GM08714 (cell line): ENCODE data around the gene ZFAND3.
"Not testable (repeated sequence)": the region's sequence is repeated elsewhere in the genome, so short reads cannot be mapped to it uniquely, and the experiment has no call there.

Source experiments
- H3K4me3 ChIP-seq: fragments of 200-500 bp; sonication (Bioruptor generic); 2 replicates; pipeline ENCODE4 v1.5.1; 2014; ENCODE audit warnings: mild to moderate bottlenecking, low read length, inconsistent platforms
- ZNF274 ChIP-seq: IDR thresholded peaks from 2 replicates; pipeline ENCODE4 v1.6.1; 2012; ENCODE audit warnings: mild to moderate bottlenecking, low read depth, low read length

The ZFAND3 gene

GRCh38 chr6:37930288-37930971, 110.9 kb downstream of the ZFAND3 start:
- no peak overlapping the region for H3K4me3 ChIP-seq
- TF ChIP-seq ZNF274 = no peak

DNA sequence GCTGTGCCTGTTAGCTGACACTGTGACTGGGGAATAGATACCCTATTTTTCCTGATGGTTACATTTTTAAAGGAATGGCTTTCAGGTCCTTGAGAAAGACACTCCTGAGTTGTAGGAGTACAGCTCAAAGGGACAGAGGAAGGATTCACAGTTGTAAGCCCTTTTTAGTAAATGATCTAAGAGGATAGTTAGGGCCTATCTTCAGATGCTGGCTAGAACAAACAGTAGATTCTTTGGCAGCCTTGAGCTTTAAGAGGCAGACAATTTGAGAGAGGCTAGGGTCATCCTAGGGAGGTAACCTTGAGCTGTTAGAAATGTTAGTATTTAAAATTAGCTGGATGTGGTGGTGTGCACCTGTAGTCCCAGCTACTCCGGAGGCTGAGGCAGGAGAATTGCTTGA, 111.5 kb downstream of the ZFAND3 start:
- H3K4me3 ChIP-seq = no peak overlapping the region
- no peak for TF ChIP-seq ZNF274

GRCh38 chr6:37934276-37934675, 114.7 kb downstream of the ZFAND3 start:
- no peak for TF ChIP-seq ZNF274
- no peak overlapping the region for H3K4me3 ChIP-seq

DNA sequence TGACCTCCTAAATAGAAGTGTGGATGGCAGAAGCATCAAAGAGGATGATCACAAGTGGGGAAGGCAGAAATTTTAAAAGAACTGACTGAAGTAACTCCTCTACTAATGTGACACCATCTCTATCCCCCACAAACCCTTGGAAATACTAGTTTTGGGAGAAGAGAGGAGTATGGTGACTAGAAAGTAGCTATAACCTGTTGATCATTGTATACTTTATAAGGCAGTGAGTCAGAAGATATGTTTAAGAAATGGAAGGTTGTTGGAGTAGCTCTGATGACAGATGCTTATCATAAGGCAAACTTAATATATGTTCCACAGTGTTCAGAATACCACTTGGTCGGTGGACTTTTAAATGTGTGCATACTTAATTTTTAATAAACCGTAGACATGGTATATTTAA, 116.6 kb downstream of the ZFAND3 start:
- no peak overlapping the region for H3K4me3 ChIP-seq
- TF ChIP-seq ZNF274 = no peak

- TF ChIP-seq ZNF274 = no peak
- no peak overlapping the region for H3K4me3 ChIP-seq
Observed at GRCh38 chr6:37936906-37937305, 117.4 kb downstream of the ZFAND3 start.

DNA sequence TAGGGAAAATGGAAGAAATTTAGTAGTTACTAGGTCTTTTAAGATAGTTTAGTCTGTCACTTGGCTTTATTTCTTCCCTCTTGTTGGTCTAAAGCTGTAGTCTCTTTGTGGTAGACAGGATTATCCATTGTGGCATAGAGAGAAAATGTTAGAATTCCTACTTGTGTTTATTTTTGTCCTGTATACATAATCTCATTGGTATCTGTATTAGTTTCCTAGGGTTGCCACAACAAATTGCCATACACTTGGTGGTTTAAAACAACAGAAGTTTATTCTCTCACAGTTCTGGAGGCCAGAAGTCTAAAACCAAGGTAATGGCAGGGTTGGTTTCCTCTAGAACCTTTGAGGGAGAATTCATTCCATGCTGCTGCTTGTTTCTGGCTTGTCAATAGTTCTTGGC, 119.4 kb downstream of the ZFAND3 start:
- no peak overlapping the region for H3K4me3 ChIP-seq
- no peak for TF ChIP-seq ZNF274

DNA sequence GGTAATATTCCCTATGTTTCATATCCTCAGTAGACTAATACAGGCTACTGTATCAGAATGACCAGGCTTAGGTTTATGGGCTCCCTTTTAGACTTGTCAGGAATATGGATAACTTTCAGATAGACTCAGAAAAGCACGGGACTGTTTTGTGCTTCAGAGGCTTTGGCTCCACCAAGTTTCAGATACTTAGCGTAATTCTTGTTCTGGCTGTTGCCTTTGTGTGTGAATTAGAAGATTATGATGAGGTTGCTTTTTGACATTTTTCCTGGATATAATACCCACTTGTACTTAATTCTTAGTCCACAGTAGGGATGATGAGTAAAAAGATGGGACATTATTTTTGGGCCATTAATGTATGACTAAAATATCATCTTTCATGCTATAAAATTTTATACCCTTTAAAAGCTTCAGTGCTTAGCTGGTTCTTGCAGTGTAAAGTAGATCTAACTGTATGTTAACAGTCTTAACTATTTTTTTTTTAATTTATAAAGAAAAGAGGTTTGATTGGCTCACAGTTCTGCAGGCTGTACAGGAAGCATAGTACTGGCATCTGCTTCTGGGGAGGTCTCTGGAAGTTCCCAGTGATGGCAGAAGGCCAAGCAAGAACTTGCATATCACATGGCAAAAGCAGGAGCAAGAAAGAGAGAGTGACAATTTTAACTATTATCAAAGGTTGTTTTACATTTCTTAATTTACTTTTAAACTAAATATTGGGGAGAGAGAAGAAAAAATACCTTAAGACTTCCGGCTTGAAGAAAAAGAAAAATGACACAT, 120.7 kb downstream of the ZFAND3 start:
- no peak overlapping the region for H3K4me3 ChIP-seq
- no peak for TF ChIP-seq ZNF274

GRCh38 chr6:37941871-37942270, 122.3 kb downstream of the ZFAND3 start:
- no peak overlapping the region for H3K4me3 ChIP-seq
- TF ChIP-seq ZNF274 = no peak

- H3K4me3 ChIP-seq = no peak overlapping the region; the same call in 1 of the 2 replicates
- TF ChIP-seq ZNF274 = no peak
Observed at GRCh38 chr6:37942606-37943376, 123.3 kb downstream of the ZFAND3 start.

- no peak overlapping the region; the same call in 1 of the 2 replicates for H3K4me3 ChIP-seq
- no peak for TF ChIP-seq ZNF274
Observed at GRCh38 chr6:37943436-37944058, 124.0 kb downstream of the ZFAND3 start.

DNA sequence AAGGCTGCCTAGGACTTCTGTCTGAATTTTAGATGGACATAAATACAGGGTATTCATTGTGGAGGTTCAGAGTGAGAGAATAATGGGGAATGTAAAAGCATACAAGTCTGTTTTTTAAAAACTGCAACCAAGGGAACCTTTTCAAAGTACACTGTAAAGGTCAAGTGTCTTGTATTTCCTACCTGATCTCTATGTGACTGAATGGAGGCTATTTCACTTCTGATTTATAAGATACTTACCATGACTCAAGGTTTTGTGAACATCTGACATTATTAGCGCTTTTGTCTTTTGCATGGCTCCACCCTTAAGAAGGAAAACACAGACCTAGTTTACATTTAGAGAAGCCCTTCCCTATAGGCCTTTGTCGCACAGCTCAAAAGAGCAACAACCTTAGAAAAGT, 126.5 kb downstream of the ZFAND3 start:
- no peak overlapping the region for H3K4me3 ChIP-seq
- TF ChIP-seq ZNF274 = no peak

DNA sequence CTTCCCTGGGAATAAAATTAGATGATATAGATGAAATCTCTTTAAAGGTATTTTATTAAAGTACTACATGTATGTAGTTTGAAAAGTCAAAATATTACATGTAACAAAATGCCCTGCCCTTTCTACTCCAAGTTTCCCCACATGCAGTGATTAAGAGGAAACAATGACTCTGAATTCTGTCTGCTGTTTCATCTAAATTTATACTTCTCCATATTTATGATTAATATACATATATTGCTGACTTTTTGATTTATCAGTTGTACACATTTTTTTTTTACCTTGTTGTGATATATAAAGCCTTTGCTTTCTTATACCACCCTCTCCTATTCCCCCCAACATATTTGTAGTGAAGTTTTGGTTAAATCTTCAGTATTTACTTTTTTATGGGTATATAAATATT, 127.9 kb downstream of the ZFAND3 start:
- no peak overlapping the region for H3K4me3 ChIP-seq
- TF ChIP-seq ZNF274 = no peak

DNA sequence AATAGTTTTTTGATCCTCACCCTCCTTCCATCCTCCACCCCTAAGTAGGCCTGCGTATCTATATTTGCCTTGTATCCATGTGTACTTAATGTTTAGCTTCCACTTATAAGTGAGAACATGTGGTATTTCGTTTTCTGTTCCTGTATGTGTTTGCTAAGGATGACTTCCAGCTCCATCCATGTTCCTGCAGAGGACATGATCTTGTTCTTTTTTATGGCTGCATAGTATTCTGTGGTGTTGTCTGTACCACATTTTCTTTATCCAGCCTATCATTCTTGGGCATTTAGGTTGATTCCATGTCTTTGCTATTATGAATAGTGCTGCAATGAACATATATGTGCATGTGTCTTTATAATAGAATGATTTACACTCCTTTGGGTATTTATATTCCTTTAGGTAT, 129.1 kb downstream of the ZFAND3 start:
- H3K4me3 ChIP-seq = not testable (repeated sequence)

DNA sequence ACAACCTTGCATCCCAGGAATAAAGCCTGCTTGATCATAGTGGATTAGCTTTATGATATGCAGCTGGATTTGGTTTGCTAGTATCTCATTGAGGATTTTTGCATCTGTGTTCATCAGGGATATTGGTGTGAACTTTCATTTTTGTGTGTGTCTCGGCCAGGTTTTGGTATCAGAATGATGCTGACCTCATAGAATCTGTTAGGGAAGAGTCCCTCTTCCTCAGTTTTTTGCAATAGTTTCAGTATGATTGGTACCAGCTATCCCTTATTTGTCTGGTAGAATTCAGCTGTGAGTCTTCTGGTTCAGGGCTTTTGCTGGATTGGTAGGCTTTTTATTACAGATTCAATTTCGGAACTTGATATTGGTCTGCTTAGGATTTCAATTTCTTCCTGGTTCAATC, 132.5 kb downstream of the ZFAND3 start:
- no peak for TF ChIP-seq ZNF274
- H3K4me3 ChIP-seq = no peak overlapping the region
